ENCODE measurements around the gene TIMP1.

DNA sequence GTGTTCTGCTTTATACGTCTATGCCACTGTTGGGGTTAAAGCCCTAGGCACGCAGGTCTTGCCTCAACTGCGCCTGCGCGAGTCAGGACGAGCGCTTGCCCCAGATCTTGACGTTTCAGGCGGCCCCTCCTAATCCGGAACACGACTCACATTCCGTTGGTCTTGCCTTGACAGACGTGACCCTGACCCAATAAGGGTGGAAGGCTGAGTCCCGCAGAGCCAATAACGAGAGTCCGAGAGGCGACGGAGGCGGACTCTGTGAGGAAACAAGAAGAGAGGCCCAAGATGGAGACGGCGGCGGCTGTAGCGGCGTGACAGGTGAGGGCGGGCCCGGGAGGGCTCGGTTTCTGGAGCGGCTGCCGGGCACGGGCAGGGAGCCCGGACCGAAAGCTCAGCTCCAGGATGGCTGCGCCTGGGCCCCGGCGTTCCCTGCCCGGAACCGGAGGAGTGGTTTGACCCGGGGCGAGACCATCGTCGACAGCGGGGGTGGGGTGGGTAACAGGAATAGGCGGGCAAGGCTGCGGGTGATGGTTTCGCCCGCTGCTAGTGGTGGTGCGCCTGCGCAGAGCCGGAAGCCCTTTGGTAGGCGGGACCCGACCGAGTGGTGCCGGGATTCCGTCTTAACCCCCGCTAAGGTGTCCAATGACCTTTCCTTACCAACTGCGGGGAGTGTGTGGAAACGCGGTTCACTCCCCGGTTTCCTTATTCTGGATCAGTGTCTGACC lies 21.1 kb upstream of the TIMP1 start, which contains the start of gene ARAF:
- no peak for TF ChIP-seq EZH2 (IDR thresholded peaks at IDR 0.05; ENCODE audit: insufficient read depth, poor library complexity, severe bottlenecking)
- no peak for TF ChIP-seq EZH2phosphoT487 (IDR thresholded peaks at IDR 0.05; ENCODE audit: insufficient read depth, low read depth)

All from GM23248 (cell line).